H9 (cell line): ENCODE measurements around the gene GPC6. TPM values are rescaled to one million over a fixed set of nuclear protein-coding genes. Genes with fewer than 3 reads are reported as not detected.
A peak's percentile ranks its signal among the peaks of the same experiment; 100 is the strongest.

Experiments used
- DNase-seq: peaks from one replicate; pipeline ENCODE4 v3.0.0-alpha.2; 2017
- H2AFZ ChIP-seq: one replicate; pipeline ENCODE4 v1.6.1; 2013; ENCODE audit warnings: mild to moderate bottlenecking, low read length, control low read depth, moderate library complexity
- H2AK5ac ChIP-seq: 2 replicates; pipeline ENCODE4 v1.6.1; 2013; ENCODE audit warnings: low read length, control low read depth, mixed read lengths; ENCODE audit not compliant: insufficient read length
- H2BK120ac ChIP-seq: one replicate; pipeline ENCODE4 v1.6.1; 2013; ENCODE audit warnings: low read depth, mild to moderate bottlenecking, low read length, control low read depth, inconsistent platforms; ENCODE audit not compliant: poor library complexity, severe bottlenecking
- H2BK12ac ChIP-seq: 2 replicates; pipeline ENCODE4 v1.6.1; 2013; ENCODE audit warnings: low read length, control low read depth, mixed read lengths, low read depth; ENCODE audit not compliant: insufficient read length
- H2BK15ac ChIP-seq: 2 replicates; pipeline ENCODE4 v1.6.1; 2013; ENCODE audit warnings: low read depth, low read length, control low read depth
- H2BK20ac ChIP-seq: one replicate; pipeline ENCODE4 v1.6.1; 2013; ENCODE audit warnings: low read depth, mild to moderate bottlenecking, low read length, control low read depth, inconsistent platforms; ENCODE audit not compliant: poor library complexity, severe bottlenecking
- H2BK5ac ChIP-seq: 2 replicates; pipeline ENCODE4 v1.6.1; 2013; ENCODE audit warnings: low read length, control low read depth, mixed read lengths; ENCODE audit not compliant: insufficient read length
- H3K14ac ChIP-seq: 2 replicates; pipeline ENCODE4 v1.6.1; 2013; ENCODE audit warnings: low read length, control low read depth; ENCODE audit not compliant: insufficient read depth
- H3K18ac ChIP-seq: 2 replicates; pipeline ENCODE4 v1.6.1; 2013; ENCODE audit warnings: low read depth, mild to moderate bottlenecking, mixed read lengths, low read length, control low read depth; ENCODE audit not compliant: insufficient read length
- H3K23ac ChIP-seq: 2 replicates; pipeline ENCODE4 v1.6.1; 2013; ENCODE audit warnings: low read length, control low read depth, mixed read lengths, low read depth; ENCODE audit not compliant: insufficient read length
- H3K23me2 ChIP-seq: 2 replicates; pipeline ENCODE4 v1.6.1; 2013; ENCODE audit warnings: low read depth, mild to moderate bottlenecking, mixed read lengths, low read length, control low read depth; ENCODE audit not compliant: insufficient read length, poor library complexity, severe bottlenecking
- H3K27ac ChIP-seq: 2 replicates; pipeline ENCODE4 v1.5.1; 2013; ENCODE audit warnings: low read length, control low read depth, mixed read lengths, low read depth; ENCODE audit not compliant: insufficient read length
- H3K27me3 ChIP-seq: 2 replicates; pipeline ENCODE4 v1.6.1; 2013; ENCODE audit warnings: low read length, control low read depth, inconsistent platforms; ENCODE audit not compliant: insufficient read depth
- H3K4ac ChIP-seq: 2 replicates; pipeline ENCODE4 v1.6.1; 2013; ENCODE audit warnings: low read depth, mild to moderate bottlenecking, control low read depth, inconsistent platforms, low read length, moderate library complexity
- H3K4me1 ChIP-seq: 2 replicates; pipeline ENCODE4 v1.6.1; 2013; ENCODE audit warnings: low read length, control low read depth, inconsistent platforms; ENCODE audit not compliant: insufficient read depth
- H3K4me2 ChIP-seq: 2 replicates; pipeline ENCODE4 v1.6.1; 2013; ENCODE audit warnings: low read length, control low read depth, mixed read lengths; ENCODE audit not compliant: insufficient read length, insufficient read depth
- H3K56ac ChIP-seq: 2 replicates; pipeline ENCODE4 v1.6.1; 2013; ENCODE audit warnings: low read depth, mild to moderate bottlenecking, mixed read lengths, low read length, control low read depth; ENCODE audit not compliant: insufficient read length
- H3K79me1 ChIP-seq: 2 replicates; pipeline ENCODE4 v1.6.1; 2013; ENCODE audit warnings: low read depth, mild to moderate bottlenecking, moderate library complexity, low read length, control low read depth, inconsistent platforms; ENCODE audit not compliant: insufficient read depth, poor library complexity, severe bottlenecking
- H3K79me2 ChIP-seq: 2 replicates; pipeline ENCODE4 v1.6.1; 2013; ENCODE audit warnings: low read length, control low read depth, inconsistent platforms; ENCODE audit not compliant: insufficient read depth
- H3K9ac ChIP-seq: 2 replicates; pipeline ENCODE4 v1.6.1; 2013; ENCODE audit warnings: low read length, control low read depth, mixed read lengths; ENCODE audit not compliant: insufficient read length; ENCODE audit errors: extremely low read depth
- H3K9me3 ChIP-seq: one replicate; pipeline ENCODE4 v1.6.1; 2013; ENCODE audit warnings: low read depth, low read length, inconsistent platforms; ENCODE audit not compliant: control insufficient read depth
- H3T11ph ChIP-seq: one replicate; pipeline ENCODE4 v1.6.1; 2013; ENCODE audit warnings: mild to moderate bottlenecking, low read length, control low read depth, inconsistent platforms
- H4K20me1 ChIP-seq: one replicate; pipeline ENCODE4 v1.6.1; 2013; ENCODE audit not compliant: control insufficient read depth, insufficient read length, insufficient read depth
- H4K5ac ChIP-seq: 2 replicates; pipeline ENCODE4 v1.6.1; 2013; ENCODE audit warnings: low read depth, mild to moderate bottlenecking, mixed read lengths, low read length, control low read depth; ENCODE audit not compliant: insufficient read length
- H4K8ac ChIP-seq: replicated peaks from 2 replicates; pipeline ENCODE4 v1.6.1; 2013; ENCODE audit warnings: low read length, control low read depth, mixed read lengths, low read depth; ENCODE audit not compliant: insufficient read length
- H4K91ac ChIP-seq: 2 replicates; pipeline ENCODE4 v1.6.1; 2013; ENCODE audit warnings: low read depth, mild to moderate bottlenecking, moderate library complexity, mixed read lengths, low read length, control low read depth; ENCODE audit not compliant: insufficient read length
- H3K27ac Mint-ChIP-seq, 3 experiments: 2 replicates in 2 of 3; 3 replicates in 1 of 3; pipeline ENCODE4 v1.8.0; 2020 to 2021; ENCODE audit warnings: mixed read lengths in 3 of 3, mild to moderate bottlenecking in 1 of 3, moderate library complexity in 1 of 3
- H3K27me3 Mint-ChIP-seq: 2 replicates; pipeline ENCODE4 v1.8.0; 2021; ENCODE audit warnings: low read depth, mild to moderate bottlenecking, moderate library complexity, mixed read lengths
- H3K36me3 Mint-ChIP-seq, 3 experiments: 2 replicates in 2 of 3; 3 replicates in 1 of 3; pipeline ENCODE4 v1.8.0; 2020 to 2021; ENCODE audit warnings: low read depth in 3 of 3, mixed read lengths in 3 of 3; ENCODE audit not compliant: insufficient read depth in 1 of 3
- H3K4me1 Mint-ChIP-seq, 2 experiments: 2 replicates each; pipeline ENCODE4 v1.8.0; 2020; ENCODE audit warnings: mixed read lengths in 2 of 2
- H3K4me3 Mint-ChIP-seq, 2 experiments: 2 replicates in 1 of 2; 3 replicates in 1 of 2; pipeline ENCODE4 v1.8.0; 2020 to 2021; ENCODE audit warnings: mild to moderate bottlenecking in 2 of 2, mixed read lengths in 2 of 2, moderate library complexity in 1 of 2
- H3K9me3 Mint-ChIP-seq, 2 experiments: 2 replicates in 1 of 2; 3 replicates in 1 of 2; pipeline ENCODE4 v1.8.0; 2020; ENCODE audit warnings: mild to moderate bottlenecking in 2 of 2, mixed read lengths in 2 of 2, moderate library complexity in 1 of 2
- CTCF ChIP-seq: fragments of 200-600 bp; sonication (generic); conservative IDR thresholded peaks from 3 replicates; pipeline ENCODE4 v1.8.0; 2021; ENCODE audit warnings: antibody characterized with exemption, mild to moderate bottlenecking
- WGBS: extraction: QIAGEN DNeasy Blood & Tissue Kit; methylation state at CpG from one replicate; pipeline ENCODE4 v1.1.7; 2013; ENCODE audit warnings: missing lambda C conversion rate, low lambda C conversion rate, mixed read lengths; ENCODE audit not compliant: insufficient read length; ENCODE audit errors: extremely low coverage; 5-methylcytosine and 5-hydroxymethylcytosine counted together
- total RNA-seq: library from RNA; stranded (reverse); gene quantifications from 2 replicates; pipeline ENCODE4 v1.2.1, GENCODE V29; 2021

GPC6 gene
- total RNA-seq, 1 experiment from 2014 or later, result 15.6 TPM

GRCh38 chr13:94216476-94216875, 989.9 kb downstream of the GPC6 start:
- no peaks in the 10 kb centered on the region for H3K27me3 ChIP-seq
- no peak overlapping the region for H3K4ac ChIP-seq
- H2AFZ ChIP-seq, result no peak overlapping the region
- H3K79me2 ChIP-seq, result no peaks in the 10 kb centered on the region
- no peak overlapping the region for H3K27ac ChIP-seq
- H3T11ph ChIP-seq, result no peak overlapping the region
- no peak overlapping the region for H4K5ac ChIP-seq
- H3K14ac ChIP-seq, result no peak overlapping the region
- Mint-ChIP-seq H3K27me3 (no peaks in the 10 kb centered on the region), H3K9me3 (no peaks in the 10 kb centered on the region), H3K4me3 (no peak overlapping the region), H3K36me3 (no peaks in the 10 kb centered on the region; a peak in 1 of 7 replicates), H3K4me1 (peaks cover 36 to 51% of the 10 kb centered on the region in 2 experiments), H3K27ac (peak overlapping the region in 1 of 3 experiments; percentile 62; a peak in 2 of 7 replicates)
- H4K8ac ChIP-seq, result no peak overlapping the region
- DNase-seq, result no peak
- no peak for TF ChIP-seq CTCF
- H2BK12ac ChIP-seq, result no peak overlapping the region
- H3K9me3 ChIP-seq, result no peaks in the 10 kb centered on the region
- H4K20me1 ChIP-seq, result no peaks in the 10 kb centered on the region
- no peak overlapping the region for H2AK5ac ChIP-seq
- H3K23me2 ChIP-seq, result no peaks in the 10 kb centered on the region
- no peak overlapping the region for H3K56ac ChIP-seq
- H4K91ac ChIP-seq, result no peak overlapping the region
- no peak overlapping the region for H3K18ac ChIP-seq
- H2BK120ac ChIP-seq, result no peak overlapping the region
- no peaks in the 10 kb centered on the region for H3K79me1 ChIP-seq
- no peak overlapping the region for H3K4me2 ChIP-seq
- H3K4me1 ChIP-seq, result peaks cover 10% of the 10 kb centered on the region
- H2BK15ac ChIP-seq, result no peak overlapping the region
- WGBS, result no CpG with 5 or more reads among the region's 1 CpG
- no peak overlapping the region for H3K9ac ChIP-seq
- no peak overlapping the region for H2BK20ac ChIP-seq
- H3K23ac ChIP-seq, result no peak overlapping the region
- H2BK5ac ChIP-seq, result no peak overlapping the region
